HG03565 (cell line): Measurements from ENCODE around the gene TBX4.
"Not testable (repeated sequence)": the region's sequence is repeated elsewhere in the genome, so short reads cannot be mapped to it uniquely, and the experiment has no call there.

Source experiments
- ATAC-seq: cut with Tn5 transposase; IDR thresholded peaks from one replicate; pipeline ENCODE4 v1.9.1; 2021; ENCODE audit warnings: mild to moderate bottlenecking, moderate library complexity; ENCODE audit not compliant: unreplicated experiment

TBX4 gene

GRCh38 chr17:61496174-61496956 is 44.1 kb downstream of the TBX4 start:
- ATAC-seq = no peak

GRCh38 chr17:61496957-61497653 is 44.9 kb downstream of the TBX4 start:
- no peak for ATAC-seq

- ATAC-seq = no peak
Observed at GRCh38 chr17:61498042-61498994, 46.1 kb downstream of the TBX4 start.

GRCh38 chr17:61499632-61500031 is 47.4 kb downstream of the TBX4 start:
- no peak for ATAC-seq

GRCh38 chr17:61500287-61500686 is 48.1 kb downstream of the TBX4 start:
- ATAC-seq = no peak

- ATAC-seq = no peak
Observed at GRCh38 chr17:61502292-61502691, 50.1 kb downstream of the TBX4 start.

GRCh38 chr17:61503961-61504360 is 51.7 kb downstream of the TBX4 start:
- ATAC-seq = no peak

- ATAC-seq = no peak
Observed at GRCh38 chr17:61504697-61505096, 52.5 kb downstream of the TBX4 start.

GRCh38 chr17:61505846-61506627 is 53.8 kb downstream of the TBX4 start:
- no peak for ATAC-seq

GRCh38 chr17:61507383-61508066 is 55.3 kb downstream of the TBX4 start:
- ATAC-seq = no peak

- no peak for ATAC-seq
Observed at GRCh38 chr17:61508912-61509311, 56.7 kb downstream of the TBX4 start.

GRCh38 chr17:61509454-61509853 is 57.2 kb downstream of the TBX4 start:
- ATAC-seq = not testable (repeated sequence)

GRCh38 chr17:61510237-61510636 is 58.0 kb downstream of the TBX4 start:
- no peak for ATAC-seq

GRCh38 chr17:61510991-61511390 is 58.8 kb downstream of the TBX4 start:
- ATAC-seq = no peak

- no peak for ATAC-seq
Observed at GRCh38 chr17:61511480-61512182, 59.4 kb downstream of the TBX4 start.

- ATAC-seq = no peak
Observed at GRCh38 chr17:61514491-61514890, 62.3 kb downstream of the TBX4 start.

GRCh38 chr17:61517265-61517664 is 65.0 kb downstream of the TBX4 start:
- no peak for ATAC-seq

GRCh38 chr17:61517843-61518606 is 65.8 kb downstream of the TBX4 start:
- ATAC-seq = no peak

- ATAC-seq = no peak
Observed at GRCh38 chr17:61519139-61519538, 66.9 kb downstream of the TBX4 start.
